GM23248 (cell line): ENCODE measurements around the gene ERVH48-1. TPM values are rescaled to one million over a fixed set of nuclear protein-coding genes. Genes with fewer than 3 reads are reported as not detected.
"Not testable (repeated sequence)": the region's sequence is repeated elsewhere in the genome, so short reads cannot be mapped to it uniquely, and the experiment has no call there.

Source experiments
- DNase-seq: peaks from one replicate; pipeline ENCODE4 v3.0.0-alpha.2; 2015
- H2AFZ ChIP-seq: fragments of 200-600 bp; sonication (generic); 2 replicates; pipeline ENCODE4 v1.6.1; 2016; ENCODE audit warnings: antibody characterized with exemption
- H3F3A ChIP-seq: fragments of 200-600 bp; sonication (generic); 2 replicates; pipeline ENCODE4 v1.6.1; 2016; ENCODE audit warnings: mild to moderate bottlenecking, antibody characterized with exemption, mixed run types; ENCODE audit not compliant: insufficient read depth
- H3K27ac ChIP-seq: fragments of 200-600 bp; sonication (generic); 2 replicates; pipeline ENCODE4 v1.5.1; 2016; ENCODE audit warnings: mild to moderate bottlenecking
- H3K27me3 ChIP-seq: fragments of 200-600 bp; sonication (generic); replicated peaks from 2 replicates; pipeline ENCODE4 v1.6.1; 2016; ENCODE audit warnings: mild to moderate bottlenecking; ENCODE audit not compliant: insufficient read depth
- H3K36me3 ChIP-seq: fragments of 200-600 bp; sonication (generic); 2 replicates; pipeline ENCODE4 v1.6.1; 2016; ENCODE audit warnings: low read depth, mild to moderate bottlenecking
- H3K4me1 ChIP-seq: fragments of 200-600 bp; sonication (generic); 2 replicates; pipeline ENCODE4 v1.6.1; 2016; ENCODE audit warnings: mild to moderate bottlenecking; ENCODE audit not compliant: insufficient read depth
- H3K4me2 ChIP-seq: fragments of 200-600 bp; sonication (generic); one replicate; pipeline ENCODE4 v1.6.1; 2016; ENCODE audit warnings: mild to moderate bottlenecking; ENCODE audit not compliant: unreplicated experiment
- H3K4me3 ChIP-seq: fragments of 200-600 bp; sonication (generic); 2 replicates; pipeline ENCODE4 v1.5.1; 2016; ENCODE audit warnings: mild to moderate bottlenecking
- H3K79me2 ChIP-seq: fragments of 200-600 bp; sonication (generic); 2 replicates; pipeline ENCODE4 v1.6.1; 2016; ENCODE audit warnings: mild to moderate bottlenecking; ENCODE audit not compliant: insufficient read depth
- H3K9ac ChIP-seq: fragments of 200-600 bp; sonication (generic); 2 replicates; pipeline ENCODE4 v1.6.1; 2016; ENCODE audit warnings: mild to moderate bottlenecking
- H3K9me2 ChIP-seq: fragments of 200-600 bp; sonication (generic); 2 replicates; pipeline ENCODE4 v1.6.1; 2016; ENCODE audit warnings: mixed run types, mild to moderate bottlenecking, moderate library complexity; ENCODE audit not compliant: insufficient read depth
- H3K9me3 ChIP-seq: fragments of 200-600 bp; sonication (generic); one replicate; pipeline ENCODE4 v1.6.1; 2017; ENCODE audit warnings: low read depth
- H4K20me1 ChIP-seq: fragments of 200-600 bp; sonication (generic); 2 replicates; pipeline ENCODE4 v1.6.0; 2016; ENCODE audit not compliant: insufficient read depth
- EZH2 ChIP-seq: fragments of 200-600 bp; sonication (generic); IDR thresholded peaks from 2 replicates; pipeline ENCODE4 v1.6.1; 2018; ENCODE audit warnings: antibody characterized with exemption, mild to moderate bottlenecking; ENCODE audit not compliant: insufficient read depth, poor library complexity, severe bottlenecking
- EZH2phosphoT487 ChIP-seq: fragments of 200-600 bp; sonication (generic); IDR thresholded peaks from 2 replicates; pipeline ENCODE4 v1.6.1; 2018; ENCODE audit warnings: antibody characterized with exemption, moderate library complexity, mild to moderate bottlenecking, low read depth; ENCODE audit not compliant: insufficient read depth
- WGBS, 2 experiments: methylation state at CpG; one replicate each; pipeline ENCODE4 v1.1.6; 2015 to 2017; ENCODE audit warnings: low lambda C conversion rate in 2 of 2, low coverage in 1 of 2; ENCODE audit errors: missing lambda C conversion rate in 2 of 2; 5-methylcytosine and 5-hydroxymethylcytosine counted together
- in situ Hi-C: fragments of 300-500 bp; cut with MboI; formaldehyde crosslinking; loops from 2 replicates; pipeline ENCODE4 v1.15.0; 2020
- polyA plus RNA-seq: library from polyadenylated mRNA; unstranded; fragments of >200 nt; fragmentation: Nextera tagmentation; extraction: Ambion mirVana; gene quantifications from 2 replicates; pipeline ENCODE4 v1.2.1, GENCODE V29; 2016
- total RNA-seq: library from RNA; depleted of rRNA; stranded (reverse); fragments of >200 nt; shearing (Covaris generic); gene quantifications from 2 replicates; pipeline ENCODE4 v1.2.3, GENCODE V29; 2014

ERVH48-1 gene
- total and polyA plus RNA-seq, 2 experiments from 2014 or later = not detected

DNA sequence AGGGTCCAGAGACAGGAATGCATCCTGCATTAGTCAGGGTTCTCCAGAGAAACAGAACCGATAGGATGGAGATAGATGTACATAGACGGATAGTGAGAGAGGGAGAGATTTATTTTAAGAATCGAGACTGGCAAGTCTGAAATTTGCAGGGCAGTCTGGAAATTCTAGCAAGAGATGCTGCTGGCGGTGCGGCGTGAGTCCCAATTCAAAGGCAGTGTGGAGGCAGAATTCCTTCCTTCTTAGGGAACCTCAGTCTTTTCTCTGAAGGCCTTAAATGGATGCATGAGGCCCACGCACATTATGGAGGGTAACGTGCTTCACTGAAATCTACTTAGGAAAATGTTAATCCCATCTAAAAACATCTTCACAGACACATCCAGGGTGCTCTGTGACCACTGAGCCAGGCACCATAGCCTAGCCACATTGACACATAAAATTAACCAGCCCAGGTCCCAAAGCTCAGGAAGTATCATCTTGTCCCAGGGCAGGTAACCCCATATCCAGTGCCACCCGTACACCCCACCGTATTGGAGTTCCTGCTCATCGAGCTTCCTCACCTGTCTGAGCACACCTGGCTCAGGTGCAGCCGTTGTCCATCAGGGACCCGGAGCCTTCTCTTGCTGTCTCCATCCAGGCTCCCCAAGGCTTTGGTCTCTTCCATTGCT is 39.2 kb upstream of the ERVH48-1 start:
- no peaks in the 10 kb centered on the region for H3K9me2 ChIP-seq
- H3K9me3 ChIP-seq = no peaks in the 10 kb centered on the region
- no peaks in the 10 kb centered on the region for H3K27me3 ChIP-seq
- H3K4me1 ChIP-seq = no peaks in the 10 kb centered on the region
- no peak overlapping the region for H3K4me2 ChIP-seq
- TF ChIP-seq EZH2phosphoT487 = no peak
- TF ChIP-seq EZH2 = no peak
- H3K9ac ChIP-seq = no peak overlapping the region
- DNase-seq = no peak
- no peaks in the 10 kb centered on the region for H3K79me2 ChIP-seq
- in situ Hi-C loops = loop anchor here (5.0 kb wide), 1 partner anchor 48 kb away; no protein-coding TSS in a partner anchor
- H3K36me3 ChIP-seq = no peaks in the 10 kb centered on the region
- H3F3A ChIP-seq = no peaks in the 10 kb centered on the region
- H3K27ac ChIP-seq = no peak overlapping the region
- H2AFZ ChIP-seq = no peak overlapping the region
- no peaks in the 10 kb centered on the region for H4K20me1 ChIP-seq
- 88 to 89% methylated on average over 13 of the region's 13 CpGs for WGBS, 2 experiments
- H3K4me3 ChIP-seq = no peak overlapping the region

- H3K36me3 ChIP-seq = no peaks in the 10 kb centered on the region
- in situ Hi-C loops = loop anchor here (5.0 kb wide), 1 partner anchor 48 kb away; no protein-coding TSS in a partner anchor
- H2AFZ ChIP-seq = no peak overlapping the region
- 67 to 76% methylated on average over 9 of the region's 9 CpGs for WGBS, 2 experiments
- no peak overlapping the region for H3K27ac ChIP-seq
- no peaks in the 10 kb centered on the region for H3K27me3 ChIP-seq
- H3K9me2 ChIP-seq = no peaks in the 10 kb centered on the region
- DNase-seq = no peak
- no peak for TF ChIP-seq EZH2phosphoT487
- no peak for TF ChIP-seq EZH2
- no peak overlapping the region for H3K9ac ChIP-seq
- no peaks in the 10 kb centered on the region for H4K20me1 ChIP-seq
- H3K4me1 ChIP-seq = no peaks in the 10 kb centered on the region
- no peak overlapping the region for H3K4me2 ChIP-seq
- no peak overlapping the region for H3K4me3 ChIP-seq
- no peaks in the 10 kb centered on the region for H3F3A ChIP-seq
- H3K79me2 ChIP-seq = no peaks in the 10 kb centered on the region
- H3K9me3 ChIP-seq = no peaks in the 10 kb centered on the region
These were observed 38.7 kb upstream of the ERVH48-1 start for GRCh38 chr21:42964086-42964485.

- in situ Hi-C loops = loop anchor here (5.0 kb wide), 1 partner anchor 50 kb away; no protein-coding TSS in a partner anchor
- H3K36me3 ChIP-seq = no peaks in the 10 kb centered on the region
- WGBS, 2 experiments = 61 to 64% methylated on average over 6 of the region's 6 CpGs
These were observed 37.1 kb upstream of the ERVH48-1 start for GRCh38 chr21:42962380-42963007.

DNA sequence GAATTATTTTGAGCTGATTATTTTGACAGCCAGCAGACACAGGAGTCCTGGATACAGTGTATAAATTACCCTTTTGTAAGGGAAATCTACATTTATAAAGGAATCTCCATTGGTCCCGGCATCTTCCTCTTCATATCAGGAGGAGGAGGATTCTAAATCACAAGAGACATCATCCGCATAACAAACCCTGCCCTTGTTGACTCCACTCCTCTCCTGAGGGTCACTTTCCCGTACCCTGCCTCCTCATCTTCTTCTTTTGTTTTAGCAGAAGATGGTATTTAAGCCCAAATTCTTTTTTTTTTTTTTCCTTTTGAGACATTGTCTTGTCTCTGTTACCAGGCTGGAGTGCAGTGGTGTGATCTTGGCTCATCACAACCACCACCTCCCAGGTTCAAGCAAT is 34.3 kb upstream of the ERVH48-1 start:
- Histone ChIP-seq H3K36me3 (no peaks in the 10 kb centered on the region), H3F3A (no peaks in the 10 kb centered on the region), H3K4me3 (no peak overlapping the region), H3K4me1 (no peaks in the 10 kb centered on the region), H2AFZ (no peak overlapping the region), H3K27ac (no peak overlapping the region), H3K27me3 (no peaks in the 10 kb centered on the region), H3K9me3 (no peaks in the 10 kb centered on the region), H4K20me1 (no peaks in the 10 kb centered on the region), H3K4me2 (no peak overlapping the region), H3K79me2 (no peaks in the 10 kb centered on the region), H3K9ac (no peak overlapping the region), H3K9me2 (no peaks in the 10 kb centered on the region)
- TF ChIP-seq EZH2 = no peak
- in situ Hi-C loops = loop anchor here (5.0 kb wide), 1 partner anchor 53 kb away; no protein-coding TSS in a partner anchor
- WGBS, 2 experiments = 76 to 78% methylated on average over 3 of the region's 3 CpGs
- DNase-seq = no peak

More at GRCh38 chr21:42962380-42963007, 37.1 kb upstream of the ERVH48-1 start:
- no peak overlapping the region for H3K4me3 ChIP-seq
- H3K4me1 ChIP-seq = no peaks in the 10 kb centered on the region
- no peaks in the 10 kb centered on the region for H3K9me2 ChIP-seq
- H4K20me1 ChIP-seq = no peaks in the 10 kb centered on the region
- no peak overlapping the region for H3K4me2 ChIP-seq
- H3K9me3 ChIP-seq = no peaks in the 10 kb centered on the region
- no peaks in the 10 kb centered on the region for H3K79me2 ChIP-seq
- TF ChIP-seq EZH2phosphoT487 = no peak
- TF ChIP-seq EZH2 = no peak
- no peak overlapping the region for H3K27ac ChIP-seq
- H3K9ac ChIP-seq = no peak overlapping the region
- H3F3A ChIP-seq = no peaks in the 10 kb centered on the region
- DNase-seq = no peak
- H3K27me3 ChIP-seq = no peaks in the 10 kb centered on the region
- no peak overlapping the region for H2AFZ ChIP-seq

DNA sequence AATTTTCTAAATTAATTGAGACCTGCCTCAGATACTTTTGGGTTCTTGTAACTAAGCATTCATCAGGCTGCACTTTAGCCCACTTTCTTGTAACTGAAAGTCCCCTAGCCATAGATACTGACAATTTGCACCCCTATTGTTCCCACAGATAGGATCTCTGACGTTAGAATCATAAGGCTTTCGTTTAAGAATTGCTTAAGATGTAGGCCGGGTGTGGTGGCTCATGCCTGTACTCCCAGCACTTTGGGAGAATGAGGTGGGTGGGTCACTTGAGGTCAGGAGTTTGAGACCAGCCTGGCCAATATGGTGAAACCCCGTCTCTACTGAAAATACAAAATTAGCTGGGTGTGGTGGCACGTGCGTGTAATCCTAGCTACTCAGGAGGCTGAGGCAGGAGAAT is 32.7 kb upstream of the ERVH48-1 start:
- H3K9me2 ChIP-seq, H4K20me1 ChIP-seq, H3K27me3 ChIP-seq, H3K4me3 ChIP-seq, H3K4me1 ChIP-seq, DNase-seq, H2AFZ ChIP-seq, in situ Hi-C loops, H3K4me2 ChIP-seq, H3K27ac ChIP-seq, H3K9ac ChIP-seq, H3K9me3 ChIP-seq, H3F3A ChIP-seq, H3K36me3 ChIP-seq, H3K79me2 ChIP-seq: not testable (repeated sequence)
- WGBS, 2 experiments = 78 to 79% methylated on average over 6 of the region's 6 CpGs
